OCI-LY3 (cell line): ENCODE measurements around the gene RAD51B.
"Not testable (repeated sequence)": the region's sequence is repeated elsewhere in the genome, so short reads cannot be mapped to it uniquely, and the experiment has no call there.

Experiments
- H2AFZ ChIP-seq: fragments of 200-600, 300-600 bp; shearing (Covaris generic); 2 replicates; pipeline ENCODE4 v1.6.0; 2014; ENCODE audit warnings: antibody characterized with exemption, low read depth, low read length
- H3K27ac ChIP-seq: fragments of 200-600, 300-600 bp; sonication (generic); 2 replicates; pipeline ENCODE4 v1.5.1; 2014; ENCODE audit warnings: mild to moderate bottlenecking, low read length, moderate library complexity, mixed read lengths
- H3K27me3 ChIP-seq: fragments of 200-600, 300-600 bp; sonication (generic); 2 replicates; pipeline ENCODE4 v1.6.1; 2014; ENCODE audit warnings: low read depth, low read length, mixed read lengths
- H3K36me3 ChIP-seq: fragments of 200-600, 300-600 bp; sonication (generic); replicated peaks from 2 replicates; pipeline ENCODE3; 2014; ENCODE audit warnings: low read depth, low read length, mixed read lengths
- H3K4me1 ChIP-seq: fragments of 300-600, 200-600 bp; sonication (generic); 2 replicates; pipeline ENCODE4 v1.6.1; 2014; ENCODE audit warnings: low read length, mixed read lengths
- H3K4me2 ChIP-seq: fragments of 200-600, 300-600 bp; sonication (generic); 2 replicates; pipeline ENCODE4 v1.6.1; 2014; ENCODE audit warnings: low read length, mixed read lengths
- H3K4me3 ChIP-seq: fragments of 300-600, 200-600 bp; sonication (generic); 2 replicates; pipeline ENCODE4 v1.5.1; 2014; ENCODE audit warnings: antibody characterized with exemption, mild to moderate bottlenecking, low read length, moderate library complexity
- H3K79me2 ChIP-seq: fragments of 300-600, 200-600 bp; shearing (Covaris generic); 2 replicates; pipeline ENCODE4 v1.6.1; 2014; ENCODE audit warnings: mild to moderate bottlenecking, low read length, mixed read lengths
- H3K9ac ChIP-seq: fragments of 300-600, 200-600 bp; shearing (Covaris generic); 2 replicates; pipeline ENCODE4 v1.6.0; 2014; ENCODE audit warnings: mild to moderate bottlenecking, low read length, moderate library complexity
- H3K9me3 ChIP-seq: fragments of 200-600, 300-600 bp; shearing (Covaris generic); 2 replicates; pipeline ENCODE4 v1.6.1; 2014; ENCODE audit warnings: low read length, mixed read lengths; ENCODE audit not compliant: insufficient read depth
- H4K20me1 ChIP-seq: fragments of 200-600, 300-600 bp; sonication (generic); 2 replicates; pipeline ENCODE4 v1.6.1; 2016; ENCODE audit warnings: low read length, mixed read lengths; ENCODE audit not compliant: insufficient read depth
- CTCF ChIP-seq: fragments of 200-600, 300-600 bp; sonication (generic); IDR thresholded peaks from 2 replicates; pipeline ENCODE4 v1.5.1; 2014; ENCODE audit warnings: antibody characterized with exemption, low read length, low read depth
- EZH2phosphoT487 ChIP-seq: fragments of 200-600 bp; shearing (Covaris generic); IDR thresholded peaks from 2 replicates; pipeline ENCODE4 v1.6.1; 2018; ENCODE audit warnings: antibody characterized with exemption, mixed run types, low read depth

Gene RAD51B

GRCh38 chr14:68297039-68297438, 477.5 kb downstream of the RAD51B start:
- Histone ChIP-seq H3K79me2 (no peaks in the 10 kb centered on the region), H3K4me3 (no peak overlapping the region), H2AFZ (no peak overlapping the region), H3K4me1 (peaks cover 16% of the 10 kb centered on the region), H3K36me3 (peaks cover 3% of the 10 kb centered on the region), H3K9me3 (peaks cover 1% of the 10 kb centered on the region; the same call in 1 of the 2 replicates), H3K27me3 (no peaks in the 10 kb centered on the region), H4K20me1 (no peaks in the 10 kb centered on the region), H3K4me2 (no peak overlapping the region), H3K27ac (no peak overlapping the region), H3K9ac (no peak overlapping the region)
- TF ChIP-seq CTCF (no peak), EZH2phosphoT487 (no peak)

- Histone ChIP-seq H3K36me3 (peaks cover 3% of the 10 kb centered on the region), H2AFZ (no peak overlapping the region), H3K9ac (no peak overlapping the region), H3K79me2 (no peaks in the 10 kb centered on the region), H3K4me2 (no peak overlapping the region), H3K27ac (no peak overlapping the region), H3K9me3 (peaks cover 5% of the 10 kb centered on the region; the same call in 1 of the 2 replicates), H3K4me3 (no peak overlapping the region), H4K20me1 (no peaks in the 10 kb centered on the region), H3K27me3 (no peaks in the 10 kb centered on the region), H3K4me1 (peaks cover 11% of the 10 kb centered on the region)
- TF ChIP-seq EZH2phosphoT487 (no peak), CTCF (no peak)
These were observed 478.4 kb downstream of the RAD51B start for GRCh38 chr14:68297876-68298468.

GRCh38 chr14:68300608-68301007, 481.0 kb downstream of the RAD51B start:
- no peak overlapping the region for H3K4me3 ChIP-seq
- no peak overlapping the region for H2AFZ ChIP-seq
- TF ChIP-seq EZH2phosphoT487 (no peak), CTCF (no peak)
- no peak overlapping the region for H3K27ac ChIP-seq
- H3K4me1 ChIP-seq: peaks cover 5% of the 10 kb centered on the region
- H3K27me3 ChIP-seq: no peaks in the 10 kb centered on the region
- peaks cover 5% of the 10 kb centered on the region; the same call in 1 of the 2 replicates for H3K9me3 ChIP-seq
- H3K9ac ChIP-seq: no peak overlapping the region
- H3K4me2 ChIP-seq: no peak overlapping the region
- peaks cover 3% of the 10 kb centered on the region for H3K36me3 ChIP-seq
- H3K79me2 ChIP-seq: no peaks in the 10 kb centered on the region
- no peaks in the 10 kb centered on the region for H4K20me1 ChIP-seq

GRCh38 chr14:68301219-68301618, 481.6 kb downstream of the RAD51B start:
- TF ChIP-seq EZH2phosphoT487 (no peak), CTCF (no peak)
- Histone ChIP-seq H3K9ac (no peak overlapping the region), H4K20me1 (no peaks in the 10 kb centered on the region), H2AFZ (no peak overlapping the region), H3K79me2 (no peaks in the 10 kb centered on the region), H3K4me2 (no peak overlapping the region), H3K4me3 (no peak overlapping the region), H3K27me3 (no peaks in the 10 kb centered on the region), H3K27ac (no peak overlapping the region), H3K36me3 (peaks cover 3% of the 10 kb centered on the region), H3K9me3 (peaks cover 5% of the 10 kb centered on the region; the same call in 1 of the 2 replicates), H3K4me1 (peaks cover 11% of the 10 kb centered on the region)

- not testable (repeated sequence) for H3K27ac ChIP-seq, H3K9me3 ChIP-seq, H3K79me2 ChIP-seq, H3K9ac ChIP-seq, H4K20me1 ChIP-seq, H3K36me3 ChIP-seq, H2AFZ ChIP-seq, H3K4me3 ChIP-seq, H3K27me3 ChIP-seq, H3K4me2 ChIP-seq
- H3K4me1 ChIP-seq: peaks cover 24% of the 10 kb centered on the region
These were observed 483.4 kb downstream of the RAD51B start for GRCh38 chr14:68302938-68303337.
